Neural progenitor cell (in vitro differentiated cells): Measurements from ENCODE around the gene PAX7.

ENCODE experiments used
- EZH2phosphoT487 ChIP-seq: fragments of 200-600 bp; sonication (generic); IDR thresholded peaks from 2 replicates; pipeline ENCODE4 v1.6.1; 2017; ENCODE audit warnings: antibody characterized with exemption
- TF ChIP-seq, protein P1 (sequence below): fragments of 200-600 bp; sonication (generic); IDR thresholded peaks from 2 replicates; pipeline ENCODE4 v1.5.1; 2017; ENCODE audit warnings: antibody characterized with exemption, mild to moderate bottlenecking

DNA sequence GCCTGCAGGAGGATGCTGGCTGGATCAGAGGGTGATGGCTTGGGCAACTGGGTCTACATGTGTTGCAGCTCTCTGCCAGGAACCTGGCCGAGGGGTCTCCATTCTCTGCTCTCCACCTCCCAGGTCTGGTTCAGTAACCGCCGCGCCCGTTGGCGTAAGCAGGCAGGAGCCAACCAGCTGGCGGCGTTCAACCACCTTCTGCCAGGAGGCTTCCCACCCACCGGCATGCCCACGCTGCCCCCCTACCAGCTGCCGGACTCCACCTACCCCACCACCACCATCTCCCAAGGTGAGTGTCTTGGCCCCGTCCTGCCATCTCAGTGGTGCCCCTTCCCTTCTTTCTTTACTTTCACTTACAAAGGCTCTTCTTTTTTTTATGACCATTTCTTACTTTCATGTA, 69.9 kb downstream of the PAX7 start:
- TF ChIP-seq, protein P1, sequence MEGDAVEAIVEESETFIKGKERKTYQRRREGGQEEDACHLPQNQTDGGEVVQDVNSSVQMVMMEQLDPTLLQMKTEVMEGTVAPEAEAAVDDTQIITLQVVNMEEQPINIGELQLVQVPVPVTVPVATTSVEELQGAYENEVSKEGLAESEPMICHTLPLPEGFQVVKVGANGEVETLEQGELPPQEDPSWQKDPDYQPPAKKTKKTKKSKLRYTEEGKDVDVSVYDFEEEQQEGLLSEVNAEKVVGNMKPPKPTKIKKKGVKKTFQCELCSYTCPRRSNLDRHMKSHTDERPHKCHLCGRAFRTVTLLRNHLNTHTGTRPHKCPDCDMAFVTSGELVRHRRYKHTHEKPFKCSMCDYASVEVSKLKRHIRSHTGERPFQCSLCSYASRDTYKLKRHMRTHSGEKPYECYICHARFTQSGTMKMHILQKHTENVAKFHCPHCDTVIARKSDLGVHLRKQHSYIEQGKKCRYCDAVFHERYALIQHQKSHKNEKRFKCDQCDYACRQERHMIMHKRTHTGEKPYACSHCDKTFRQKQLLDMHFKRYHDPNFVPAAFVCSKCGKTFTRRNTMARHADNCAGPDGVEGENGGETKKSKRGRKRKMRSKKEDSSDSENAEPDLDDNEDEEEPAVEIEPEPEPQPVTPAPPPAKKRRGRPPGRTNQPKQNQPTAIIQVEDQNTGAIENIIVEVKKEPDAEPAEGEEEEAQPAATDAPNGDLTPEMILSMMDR, result no peak
- no peak for TF ChIP-seq EZH2phosphoT487
